IMR-90 (cell line): ENCODE results near the gene TPI1. TPM values are rescaled to one million over a fixed set of nuclear protein-coding genes. Genes with fewer than 3 reads are reported as not detected.
A peak's percentile ranks its signal among the peaks of the same experiment; 100 is the strongest.
"Not testable (repeated sequence)": the region's sequence is repeated elsewhere in the genome, so short reads cannot be mapped to it uniquely, and the experiment has no call there.

Experiments
- ATAC-seq: fragments of 200-7000 bp; cut with Tn5 transposase; 2 replicates; pipeline ENCODE4 v1.9.1; 2020; ENCODE audit warnings: low read depth, mild to moderate bottlenecking, moderate library complexity
- BruUV-seq: library from RNA; stranded (reverse); fragments of 400-500 nt; replicated peaks from 2 replicates; lab custom pipeline; 2021; lab: Mats Ljungman, UMichigan
- CTCF ChIA-PET: fragments of 300-600 bp; formaldehyde crosslinking; extraction: SDS; loops from one replicate; lab custom pipeline; 2021; ENCODE audit warnings: antibody characterized with exemption; lab: Yijun Ruan, JAX
- POLR2A ChIA-PET: fragments of 300-600 bp; sonication (Branson Sonifier 250); formaldehyde crosslinking; loops from one replicate; lab custom pipeline; 2022; ENCODE audit warnings: antibody characterized with exemption; ENCODE audit not compliant: unreplicated experiment; lab: Charles Lee
- DNase-seq: peaks from one replicate; pipeline ENCODE4 v3.0.0; 2013
- H2AFZ ChIP-seq: replicated peaks from 2 replicates; pipeline ENCODE3; 2013; ENCODE audit warnings: low read length, mild to moderate bottlenecking; ENCODE audit not compliant: poor library complexity
- H2AK5ac ChIP-seq: 2 replicates; pipeline ENCODE4 v1.6.1; 2013; ENCODE audit warnings: low read depth, low read length, inconsistent platforms
- H2AK9ac ChIP-seq: replicated peaks from 2 replicates; pipeline ENCODE3; 2013; ENCODE audit warnings: mild to moderate bottlenecking, low read depth, low read length, moderate library complexity; ENCODE audit not compliant: poor library complexity
- H2BK120ac ChIP-seq: 2 replicates; pipeline ENCODE4 v1.6.1; 2013; ENCODE audit warnings: low read depth, low read length, inconsistent platforms
- H2BK15ac ChIP-seq: 3 replicates; pipeline ENCODE4 v1.6.1; 2013; ENCODE audit warnings: low read depth, low read length, inconsistent platforms
- H2BK20ac ChIP-seq: 2 replicates; pipeline ENCODE4 v1.6.1; 2013; ENCODE audit warnings: low read depth, mild to moderate bottlenecking, inconsistent platforms, low read length, moderate library complexity
- H2BK5ac ChIP-seq: 2 replicates; pipeline ENCODE4 v1.6.1; 2013; ENCODE audit warnings: mild to moderate bottlenecking, low read depth, low read length, inconsistent platforms; ENCODE audit not compliant: poor library complexity, severe bottlenecking
- H3K14ac ChIP-seq: replicated peaks from 2 replicates; pipeline ENCODE4 v1.6.1; 2013; ENCODE audit warnings: low read depth, low read length, inconsistent platforms
- H3K18ac ChIP-seq: 2 replicates; pipeline ENCODE4 v1.6.1; 2013; ENCODE audit warnings: low read depth, low read length, control low read depth
- H3K23ac ChIP-seq: 2 replicates; pipeline ENCODE4 v1.6.1; 2013; ENCODE audit warnings: low read depth, low read length, inconsistent platforms
- H3K27ac ChIP-seq: 2 replicates; pipeline ENCODE4 v1.5.1; 2013; ENCODE audit warnings: mild to moderate bottlenecking, control low read depth, low read length; ENCODE audit not compliant: insufficient read depth
- H3K27me3 ChIP-seq: 2 replicates; pipeline ENCODE4 v1.6.1; 2013; ENCODE audit warnings: low read length; ENCODE audit not compliant: control insufficient read depth, insufficient read depth
- H3K36me3 ChIP-seq: 2 replicates; pipeline ENCODE4 v1.6.1; 2013; ENCODE audit warnings: low read length, mixed read lengths; ENCODE audit not compliant: control insufficient read depth, insufficient read depth
- H3K4ac ChIP-seq: 2 replicates; pipeline ENCODE4 v1.6.1; 2013; ENCODE audit warnings: low read depth, low read length, inconsistent platforms
- H3K4me1 ChIP-seq: 2 replicates; pipeline ENCODE4 v1.6.1; 2013; ENCODE audit warnings: low read length, mixed read lengths; ENCODE audit not compliant: control insufficient read depth, insufficient read depth
- H3K4me2 ChIP-seq: 2 replicates; pipeline ENCODE4 v1.6.1; 2013; ENCODE audit warnings: low read depth, mild to moderate bottlenecking, control low read depth, low read length, moderate library complexity
- H3K4me3 ChIP-seq: 2 replicates; pipeline ENCODE4 v1.5.1; 2013; ENCODE audit warnings: low read depth, mild to moderate bottlenecking, control low read depth, low read length, moderate library complexity; ENCODE audit not compliant: insufficient read depth
- H3K56ac ChIP-seq: 2 replicates; pipeline ENCODE4 v1.6.1; 2013; ENCODE audit warnings: low read length, inconsistent platforms; ENCODE audit not compliant: insufficient read depth; ENCODE audit errors: extremely low read depth
- H3K79me1 ChIP-seq, 2 experiments: 2 replicates each; pipeline ENCODE4 v1.6.1; 2013; ENCODE audit warnings: low read length in 2 of 2, inconsistent platforms in 1 of 2, low read depth in 1 of 2
- H3K9ac ChIP-seq: 2 replicates; pipeline ENCODE4 v1.6.1; 2013; ENCODE audit warnings: low read depth, low read length, control low read depth
- H3K9me1 ChIP-seq: 2 replicates; pipeline ENCODE4 v1.6.1; 2013; ENCODE audit warnings: low read length, inconsistent platforms; ENCODE audit not compliant: insufficient read depth
- H3K9me3 ChIP-seq: 2 replicates; pipeline ENCODE4 v1.6.1; 2013; ENCODE audit warnings: low read length; ENCODE audit not compliant: control insufficient read depth, insufficient read depth
- H4K20me1 ChIP-seq: 2 replicates; pipeline ENCODE4 v1.6.1; 2013; ENCODE audit warnings: low read length, inconsistent platforms; ENCODE audit not compliant: insufficient read depth
- H4K5ac ChIP-seq: 2 replicates; pipeline ENCODE4 v1.6.1; 2013; ENCODE audit warnings: mild to moderate bottlenecking, low read depth, low read length, control low read depth
- H4K8ac ChIP-seq, 2 experiments: 2 replicates each; pipeline ENCODE4 v1.6.1; 2013; ENCODE audit warnings: low read depth in 2 of 2, low read length in 2 of 2, control low read depth in 1 of 2, inconsistent platforms in 1 of 2
- H4K91ac ChIP-seq: 2 replicates; pipeline ENCODE4 v1.6.1; 2013; ENCODE audit warnings: low read depth, low read length, inconsistent platforms; ENCODE audit not compliant: insufficient read depth
- BHLHE40 ChIP-seq: fragments of 150-350 bp; IDR thresholded peaks from 2 replicates; pipeline ENCODE4 v1.6.1; 2016; ENCODE audit warnings: mild to moderate bottlenecking, low read depth, low read length
- ELK1 ChIP-seq: fragments of 150-350 bp; IDR thresholded peaks from 2 replicates; pipeline ENCODE4 v1.6.1; 2016; ENCODE audit warnings: low read depth, mild to moderate bottlenecking, low read length, moderate library complexity, borderline replicate concordance
- MAFK ChIP-seq: IDR thresholded peaks from 2 replicates; pipeline ENCODE4 v1.6.1; 2012; ENCODE audit warnings: low read depth, low read length, improper control_type of control experiment
- WGBS, 2 experiments: methylation state at CpG; one replicate each; pipeline versions ENCODE4 v1.1.5 to v1.1.7; 2013; ENCODE audit warnings: missing lambda C conversion rate in 2 of 2; ENCODE audit not compliant: insufficient read length in 1 of 2; ENCODE audit errors: extremely low coverage in 2 of 2; 5-methylcytosine and 5-hydroxymethylcytosine counted together
- dilution Hi-C: fragments of 300-500 bp; cut with HindIII; formaldehyde crosslinking; loops from one replicate; pipeline ENCODE4 v1.14.3; 2018; ENCODE audit warnings: low sequenced_read_pairs; ENCODE audit not compliant: unreplicated experiment
- in situ Hi-C: fragments of 300-500 bp; cut with MboI; formaldehyde crosslinking; loops from 3 replicates; pipeline ENCODE4 v1.14.3; 2019; ENCODE audit warnings: low sequenced_read_pairs, inconsistent platforms, mixed read lengths
- intact Hi-C: fragments of 100-400 bp; cut with micrococcal nuclease; formaldehyde crosslinking; loops from 2 replicates; pipeline ENCODE4 v1.10.0; 2022
- polyA plus RNA-seq, 3 experiments: library from polyadenylated mRNA; depleted of rRNA; stranded (reverse); fragments of >200 nt; gene quantifications; 2 replicates each; pipeline ENCODE4 v1.2.3, GENCODE V29; 2012; ENCODE audit warnings: low replicate concordance in 1 of 3
- total RNA-seq: library from RNA; depleted of rRNA; stranded (reverse); fragments of >200 nt; gene quantifications from 2 replicates; pipeline ENCODE4 v1.2.3, GENCODE V29; 2012

The TPI1 gene
- total and polyA plus RNA-seq, 2 of the 4 experiments (the other 2 are of a cell fraction): 1,995 to 2,176 TPM

GRCh38 chr12:6888360-6888759, 21.0 kb downstream of the TPI1 start:
- Histone ChIP-seq H3K27me3 (no peaks in the 10 kb centered on the region), H4K5ac (no peak overlapping the region), H2AK5ac (no peak overlapping the region), H3K4me2 (no peak overlapping the region), H3K4me3 (no peak overlapping the region), H3K27ac (no peak overlapping the region), H4K91ac (no peak overlapping the region), H3K9me3 (no peaks in the 10 kb centered on the region), H3K4ac (no peak overlapping the region), H4K8ac (no peak overlapping the region), H3K9me1 (0 out of 2 replicates have a peak, but pooled peaks cover 12% of the 10 kb centered on the region), H2BK5ac (no peak overlapping the region), H2BK20ac (no peak overlapping the region), H3K18ac (no peak overlapping the region), H2AFZ (no peak overlapping the region), H3K23ac (no peak overlapping the region), H3K4me1 (peaks cover 2% of the 10 kb centered on the region; the same call in 1 of the 2 replicates), H3K14ac (no peak overlapping the region), H2AK9ac (no peak overlapping the region), H3K36me3 (peaks cover 17% of the 10 kb centered on the region), H2BK15ac (no peak overlapping the region), H3K56ac (no peak overlapping the region), H2BK120ac (no peak overlapping the region), H3K79me1 (peaks cover 5 to 20% of the 10 kb centered on the region in 2 experiments; a peak in 3 of 4 replicates), H4K20me1 (no peaks in the 10 kb centered on the region), H3K9ac (no peak overlapping the region)
- peak; percentile 80 for TF ChIP-seq MAFK
- TF ChIP-seq BHLHE40: no peak
- TF ChIP-seq ELK1: no peak
- ChIA-PET CTCF (no interaction called here), POLR2A (no interaction called here)
- in situ Hi-C loops: no loop called here
- dilution Hi-C loops: no loop called here
- intact Hi-C loops: no loop called here
- BruUV-seq: no TSS peak
- ATAC-seq: no peak
- WGBS, 2 experiments: no CpG with 5 or more reads among the region's 2 CpGs
- no peak for DNase-seq

- H4K8ac ChIP-seq, H2AK5ac ChIP-seq, H3K56ac ChIP-seq, H4K20me1 ChIP-seq, H3K9ac ChIP-seq, in situ Hi-C loops, H3K18ac ChIP-seq, H2AFZ ChIP-seq, H3K27ac ChIP-seq, intact Hi-C loops, H3K4me3 ChIP-seq, H3K4me2 ChIP-seq, DNase-seq, H4K91ac ChIP-seq, H2BK20ac ChIP-seq, H3K9me3 ChIP-seq, H2BK15ac ChIP-seq, H2BK120ac ChIP-seq, BruUV-seq, H3K23ac ChIP-seq, H3K27me3 ChIP-seq, H3K4me1 ChIP-seq, H3K4ac ChIP-seq, H2AK9ac ChIP-seq, H3K14ac ChIP-seq, CTCF ChIA-PET, ATAC-seq, H4K5ac ChIP-seq, dilution Hi-C loops, POLR2A ChIA-PET, H2BK5ac ChIP-seq: not testable (repeated sequence)
- Histone ChIP-seq H3K36me3 (peaks cover 14% of the 10 kb centered on the region), H3K79me1 (peaks cover 5 to 20% of the 10 kb centered on the region in 2 experiments; a peak in 3 of 4 replicates), H3K9me1 (0 out of 2 replicates have a peak, but pooled peaks cover 12% of the 10 kb centered on the region)
- WGBS, 2 experiments: no CpG with 5 or more reads among the region's 7 CpGs
Observed at GRCh38 chr12:6888794-6889193, 21.5 kb downstream of the TPI1 start.
